Measurements from ENCODE around the gene KCNH6.

KCNH6 gene

GRCh38 chr17:63514477-63514876 is 8.7 kb upstream of the KCNH6 start:
- no peak for DNase-seq

- no peak for DNase-seq
Measured at GRCh38 chr17:63514974-63515373, 8.2 kb upstream of the KCNH6 start.

GRCh38 chr17:63515426-63515825 is 7.7 kb upstream of the KCNH6 start:
- DNase-seq, result no peak

- no peak for DNase-seq
Measured at GRCh38 chr17:63516910-63517824, 6.0 kb upstream of the KCNH6 start.

GRCh38 chr17:63517825-63518534 is 5.2 kb upstream of the KCNH6 start:
- DNase-seq, result no peak

- DNase-seq, result no peak
Measured at GRCh38 chr17:63519116-63519881, 3.9 kb upstream of the KCNH6 start.

- no peak for DNase-seq
Measured at GRCh38 chr17:63519972-63520882, 2.9 kb upstream of the KCNH6 start.

- DNase-seq, result no peak
Measured at GRCh38 chr17:63524051-63524450, 893 bp downstream of the KCNH6 start.

GRCh38 chr17:63525190-63525946 is 2.2 kb downstream of the KCNH6 start:
- DNase-seq, result no peak

- no peak for DNase-seq
Measured at GRCh38 chr17:63526861-63527260, 3.7 kb downstream of the KCNH6 start.

- DNase-seq, result no peak
Measured at GRCh38 chr17:63528183-63528582, 5.0 kb downstream of the KCNH6 start.

- no peak for DNase-seq
Measured at GRCh38 chr17:63529711-63530556, 6.8 kb downstream of the KCNH6 start.

- no peak for DNase-seq
Measured at GRCh38 chr17:63530557-63531021, 7.4 kb downstream of the KCNH6 start.

GRCh38 chr17:63531022-63531965 is 8.1 kb downstream of the KCNH6 start:
- DNase-seq, result no peak

GRCh38 chr17:63533433-63534077 is 10.4 kb downstream of the KCNH6 start:
- DNase-seq, result no peak

GRCh38 chr17:63534078-63534570 is 11.0 kb downstream of the KCNH6 start:
- no peak for DNase-seq

GRCh38 chr17:63534816-63535455 is 11.8 kb downstream of the KCNH6 start:
- DNase-seq, result no peak

- no peak for DNase-seq
Measured at GRCh38 chr17:63535640-63536039, 12.5 kb downstream of the KCNH6 start.
